ENCODE measurements around the gene ERO1B.
A peak's percentile ranks its signal among the peaks of the same experiment; 100 is the strongest.

The ERO1B gene

GRCh38 chr1:236284291-236284721, 2.5 kb upstream of the ERO1B start:
- Histone ChIP-seq H3K4me1 (ENCODE audit: insufficient read depth, low read length, severe bottlenecking) (peaks cover 41% of the 10 kb centered on the region), H3K9ac (ENCODE audit: low read length) (peak overlapping the region; percentile 33; the same call in 1 of the 2 replicates), H3F3A (ENCODE audit: insufficient read depth, low read length) (no peaks in the 10 kb centered on the region), H3K27me3 (ENCODE audit: insufficient read depth, low read length) (no peaks in the 10 kb centered on the region), H3K79me2 (ENCODE audit: insufficient read depth, low read length) (no peaks in the 10 kb centered on the region), H4K20me1 (ENCODE audit: insufficient read depth, low read length) (no peaks in the 10 kb centered on the region), H3K4me2 (ENCODE audit: low read length) (peak overlapping the region; percentile 53), H3K27ac (ENCODE audit: low read depth, low read length, poor library complexity, severe bottlenecking) (peak overlapping the region; percentile 47), H3K9me3 (ENCODE audit: low read length) (no peaks in the 10 kb centered on the region), H3K9me2 (ENCODE audit: low read depth, low read length) (no peaks in the 10 kb centered on the region), H3K36me3 (ENCODE audit: insufficient read depth, low read length) (no peaks in the 10 kb centered on the region), H3K4me3 (ENCODE audit: low read depth, low read length, poor library complexity, severe bottlenecking) (peak overlapping the region; percentile 21), H2AFZ (ENCODE audit: low read length) (peak overlapping the region; percentile 46; the same call in 1 of the 2 replicates)
- TF ChIP-seq EZH2 (IDR thresholded peaks at IDR 0.05; ENCODE audit: borderline replicate concordance, low read length): no peak
- TF ChIP-seq, protein P1, sequence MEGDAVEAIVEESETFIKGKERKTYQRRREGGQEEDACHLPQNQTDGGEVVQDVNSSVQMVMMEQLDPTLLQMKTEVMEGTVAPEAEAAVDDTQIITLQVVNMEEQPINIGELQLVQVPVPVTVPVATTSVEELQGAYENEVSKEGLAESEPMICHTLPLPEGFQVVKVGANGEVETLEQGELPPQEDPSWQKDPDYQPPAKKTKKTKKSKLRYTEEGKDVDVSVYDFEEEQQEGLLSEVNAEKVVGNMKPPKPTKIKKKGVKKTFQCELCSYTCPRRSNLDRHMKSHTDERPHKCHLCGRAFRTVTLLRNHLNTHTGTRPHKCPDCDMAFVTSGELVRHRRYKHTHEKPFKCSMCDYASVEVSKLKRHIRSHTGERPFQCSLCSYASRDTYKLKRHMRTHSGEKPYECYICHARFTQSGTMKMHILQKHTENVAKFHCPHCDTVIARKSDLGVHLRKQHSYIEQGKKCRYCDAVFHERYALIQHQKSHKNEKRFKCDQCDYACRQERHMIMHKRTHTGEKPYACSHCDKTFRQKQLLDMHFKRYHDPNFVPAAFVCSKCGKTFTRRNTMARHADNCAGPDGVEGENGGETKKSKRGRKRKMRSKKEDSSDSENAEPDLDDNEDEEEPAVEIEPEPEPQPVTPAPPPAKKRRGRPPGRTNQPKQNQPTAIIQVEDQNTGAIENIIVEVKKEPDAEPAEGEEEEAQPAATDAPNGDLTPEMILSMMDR (IDR thresholded peaks at IDR 0.05; ENCODE audit: low read length): no peak

DNA sequence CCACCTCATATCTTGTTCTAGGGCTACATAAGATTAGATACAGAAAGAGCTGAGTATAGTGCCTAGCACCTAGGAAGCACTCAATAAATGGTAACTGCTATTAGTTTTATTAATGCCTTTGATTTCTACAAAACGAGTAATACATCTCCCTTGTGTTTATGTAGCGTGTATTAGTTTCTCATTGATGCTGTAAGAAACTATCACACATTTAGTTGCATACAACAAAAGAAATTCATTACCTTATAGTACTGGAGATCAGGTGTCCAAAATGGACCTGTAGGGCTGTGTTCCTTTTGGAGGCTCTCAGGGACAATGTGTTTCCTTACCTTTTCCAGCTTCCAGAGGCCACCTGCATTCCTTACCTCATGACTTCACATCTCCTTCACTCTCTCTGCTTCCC, 961 bp upstream of the ERO1B start:
- peak overlapping the region; percentile 92 for H3K4me2 ChIP-seq (ENCODE audit: low read length)
- no peaks in the 10 kb centered on the region for H3F3A ChIP-seq (ENCODE audit: insufficient read depth, low read length)
- peak overlapping the region; percentile 11 for H3K27ac ChIP-seq (ENCODE audit: low read depth, low read length, poor library complexity, severe bottlenecking)
- H3K79me2 ChIP-seq (ENCODE audit: insufficient read depth, low read length): no peaks in the 10 kb centered on the region
- no peaks in the 10 kb centered on the region for H3K27me3 ChIP-seq (ENCODE audit: insufficient read depth, low read length)
- peak overlapping the region; percentile 83 for H3K4me3 ChIP-seq (ENCODE audit: low read depth, low read length, poor library complexity, severe bottlenecking)
- TF ChIP-seq EZH2 (IDR thresholded peaks at IDR 0.05; ENCODE audit: borderline replicate concordance, low read length): no peak
- TF ChIP-seq, protein P1 (IDR thresholded peaks at IDR 0.05; ENCODE audit: low read length): no peak
- no peaks in the 10 kb centered on the region for H3K9me3 ChIP-seq (ENCODE audit: low read length)
- no peaks in the 10 kb centered on the region for H3K36me3 ChIP-seq (ENCODE audit: insufficient read depth, low read length)
- no peaks in the 10 kb centered on the region for H3K9me2 ChIP-seq (ENCODE audit: low read depth, low read length)
- no peak overlapping the region for H2AFZ ChIP-seq (ENCODE audit: low read length)
- peaks cover 41% of the 10 kb centered on the region for H3K4me1 ChIP-seq (ENCODE audit: insufficient read depth, low read length, severe bottlenecking)
- no peaks in the 10 kb centered on the region for H4K20me1 ChIP-seq (ENCODE audit: insufficient read depth, low read length)
- H3K9ac ChIP-seq (ENCODE audit: low read length): peak overlapping the region; percentile 57; the same call in 1 of the 2 replicates

DNA sequence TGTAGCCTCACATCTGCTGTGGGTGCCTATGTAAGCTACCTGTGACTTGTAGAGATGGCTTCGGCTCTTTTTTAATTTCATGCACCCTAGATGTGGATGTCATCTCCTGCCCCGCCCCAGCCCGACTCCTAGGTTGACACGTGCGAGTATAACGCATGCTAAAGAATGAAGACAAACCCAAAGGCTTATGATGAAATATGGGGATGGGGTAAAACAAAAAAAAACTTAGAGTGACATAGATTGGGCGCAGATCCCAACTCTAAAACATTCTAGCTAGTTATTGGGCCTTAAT, 613 bp upstream of the ERO1B start:
- no peaks in the 10 kb centered on the region for H4K20me1 ChIP-seq (ENCODE audit: insufficient read depth, low read length)
- H2AFZ ChIP-seq (ENCODE audit: low read length): peak overlapping the region; percentile 38; the same call in 1 of the 2 replicates
- H3K4me1 ChIP-seq (ENCODE audit: insufficient read depth, low read length, severe bottlenecking): peaks cover 41% of the 10 kb centered on the region
- TF ChIP-seq, protein P1 (IDR thresholded peaks at IDR 0.05; ENCODE audit: low read length): no peak
- no peak for TF ChIP-seq EZH2 (IDR thresholded peaks at IDR 0.05; ENCODE audit: borderline replicate concordance, low read length)
- no peaks in the 10 kb centered on the region for H3K9me2 ChIP-seq (ENCODE audit: low read depth, low read length)
- H3K9me3 ChIP-seq (ENCODE audit: low read length): no peaks in the 10 kb centered on the region
- peak overlapping the region; percentile 57 for H3K9ac ChIP-seq (ENCODE audit: low read length)
- no peak overlapping the region for H3K27ac ChIP-seq (ENCODE audit: low read depth, low read length, poor library complexity, severe bottlenecking)
- peak overlapping the region; percentile 83 for H3K4me3 ChIP-seq (ENCODE audit: low read depth, low read length, poor library complexity, severe bottlenecking)
- no peaks in the 10 kb centered on the region for H3K27me3 ChIP-seq (ENCODE audit: insufficient read depth, low read length)
- H3F3A ChIP-seq (ENCODE audit: insufficient read depth, low read length): no peaks in the 10 kb centered on the region
- no peaks in the 10 kb centered on the region for H3K36me3 ChIP-seq (ENCODE audit: insufficient read depth, low read length)
- peak overlapping the region; percentile 92 for H3K4me2 ChIP-seq (ENCODE audit: low read length)
- no peaks in the 10 kb centered on the region for H3K79me2 ChIP-seq (ENCODE audit: insufficient read depth, low read length)

All from OCI-LY1 (cell line).